ENCODE data around the gene ATP10A.

GRCh38 chr15:25663515-25663914 is 199.6 kb downstream of the ATP10A start:
- no peak for TF ChIP-seq FOXP2 (optimal IDR thresholded peaks at IDR 0.05; ENCODE audit: control extremely low read depth, extremely low read length, insufficient read depth)
- TF ChIP-seq EZH2 (IDR thresholded peaks at IDR 0.05), result no peak
